Brain microvascular endothelial cell (primary cell): ENCODE data around the gene NTM.

Experiments used
- DNase-seq: peaks from one replicate; pipeline ENCODE4 v3.0.0-alpha.2; 2020
- H3K27ac ChIP-seq: fragments of 250-450 bp; sonication (Bioruptor Pico); 2 replicates; pipeline ENCODE4 v1.5.1; 2020; ENCODE audit warnings: mild to moderate bottlenecking, moderate library complexity
- H3K27me3 ChIP-seq: fragments of 250-450 bp; sonication (Bioruptor Pico); replicated peaks from 2 replicates; pipeline ENCODE4 v1.5.1; 2020; ENCODE audit warnings: mild to moderate bottlenecking
- H3K36me3 ChIP-seq: fragments of 250-450 bp; sonication (Bioruptor Pico); replicated peaks from 2 replicates; pipeline ENCODE4 v1.5.1; 2020; ENCODE audit warnings: mild to moderate bottlenecking
- H3K4me3 ChIP-seq: 2 replicates; pipeline ENCODE4 v1.5.1; 2011; ENCODE audit warnings: low read depth, mild to moderate bottlenecking, control low read depth, low read length, moderate library complexity
- CTCF ChIP-seq: IDR thresholded peaks from 2 replicates; pipeline ENCODE4 v1.5.1; 2011; ENCODE audit warnings: low read depth, mild to moderate bottlenecking, moderate library complexity, low read length, control low read depth, inconsistent platforms; ENCODE audit errors: missing control alignments
- in situ Hi-C: cut with HindIII; loops from 2 replicates; pipeline ENCODE4 v1.10.0; 2017; ENCODE audit warnings: low sequenced_read_pairs, low pct_ligation_motif_present

The NTM gene

GRCh38 chr11:131468565-131468964 lies 98.2 kb downstream of the NTM start:
- Histone ChIP-seq H3K27me3 (no peaks in the 10 kb centered on the region), H3K27ac (no peak overlapping the region), H3K4me3 (no peak overlapping the region), H3K36me3 (no peaks in the 10 kb centered on the region)
- DNase-seq = no peak
- in situ Hi-C loops = no loop called here
- TF ChIP-seq CTCF = no peak

GRCh38 chr11:131470216-131470925 lies 100.0 kb downstream of the NTM start:
- no peak for TF ChIP-seq CTCF
- DNase-seq = no peak
- in situ Hi-C loops = no loop called here

GRCh38 chr11:131471976-131472375 lies 101.6 kb downstream of the NTM start:
- no peaks in the 10 kb centered on the region for H3K36me3 ChIP-seq
- TF ChIP-seq CTCF = no peak
- no peak overlapping the region for H3K4me3 ChIP-seq
- H3K27me3 ChIP-seq = no peaks in the 10 kb centered on the region
- H3K27ac ChIP-seq = no peak overlapping the region
- in situ Hi-C loops = no loop called here
- no peak for DNase-seq

More at GRCh38 chr11:131470216-131470925, 100.0 kb downstream of the NTM start:
- Histone ChIP-seq H3K4me3 (no peak overlapping the region), H3K27ac (no peak overlapping the region), H3K27me3 (no peaks in the 10 kb centered on the region), H3K36me3 (no peaks in the 10 kb centered on the region)

GRCh38 chr11:131474947-131475346 lies 104.5 kb downstream of the NTM start:
- DNase-seq = no peak
- no peaks in the 10 kb centered on the region for H3K27me3 ChIP-seq
- no peaks in the 10 kb centered on the region for H3K36me3 ChIP-seq
- H3K4me3 ChIP-seq = no peak overlapping the region
- TF ChIP-seq CTCF = no peak
- in situ Hi-C loops = no loop called here
- no peak overlapping the region for H3K27ac ChIP-seq

GRCh38 chr11:131476266-131476665 lies 105.9 kb downstream of the NTM start:
- DNase-seq = no peak
- Histone ChIP-seq H3K27me3 (no peaks in the 10 kb centered on the region), H3K36me3 (no peaks in the 10 kb centered on the region), H3K27ac (no peak overlapping the region), H3K4me3 (no peak overlapping the region)
- in situ Hi-C loops = no loop called here
- TF ChIP-seq CTCF = no peak

- in situ Hi-C loops = no loop called here
- H3K36me3 ChIP-seq = no peaks in the 10 kb centered on the region
- H3K4me3 ChIP-seq = no peak overlapping the region
- no peak for DNase-seq
- no peak overlapping the region for H3K27ac ChIP-seq
- no peaks in the 10 kb centered on the region for H3K27me3 ChIP-seq
- no peak for TF ChIP-seq CTCF
Observed at GRCh38 chr11:131478341-131478740, 107.9 kb downstream of the NTM start.
